Measurements from ENCODE around the gene HDAC8. TPM values are rescaled to one million over a fixed set of nuclear protein-coding genes. Genes with fewer than 3 reads are reported as not detected.

Gene HDAC8
- total and polyA plus RNA-seq, 9 of the 15 experiments (the other 6 are each of a cell fraction or from before 2014, with no cell fraction given) = 18.9 to 53.8 (median 28.7) TPM

DNA sequence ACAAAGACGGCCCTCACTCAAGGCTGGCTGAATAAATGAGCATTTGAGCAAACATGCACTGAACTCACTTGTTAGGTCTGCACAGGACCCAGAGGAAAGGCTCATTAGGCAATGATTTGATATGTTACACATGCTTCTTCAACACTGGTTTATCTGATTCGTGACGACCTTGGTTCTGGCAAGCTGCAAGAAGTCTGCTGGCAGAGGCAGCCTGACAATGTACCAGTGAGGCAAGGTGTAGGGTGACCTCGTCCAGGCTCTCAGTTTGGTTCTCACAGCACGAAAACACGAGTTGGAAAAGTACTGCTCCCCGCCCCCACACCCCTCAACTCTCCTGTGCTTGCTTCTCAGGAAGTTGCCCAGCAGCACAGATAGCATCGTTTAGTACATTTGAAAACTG, 203.8 kb downstream of the HDAC8 start:
- POLR2A ChIA-PET = interaction anchor here (0.6 kb wide), 1 partner anchor 17 kb away, joined by 3 read pairs; no protein-coding TSS in a partner anchor
- ATAC-seq (no peak), DNase-seq (ENCODE audit: extremely low read depth in 1 of 4, low spot score in 3 of 4) (no peak), FAIRE-seq (no peak)
- in situ Hi-C loops (cut with MboI) (no loop called here), intact Hi-C loops (cut with micrococcal nuclease) (loop anchor here (10.0 kb wide), 1 partner anchor 156 kb away; no protein-coding TSS in a partner anchor)
- H3K9me3 ChIP-seq (replicated peaks; ENCODE audit: control insufficient read depth, insufficient read depth, low read depth, low read length) = no peaks in the 10 kb centered on the region
- H3K27me3 ChIP-seq (ENCODE audit: control insufficient read depth in 2 of 2, insufficient read depth in 2 of 2, low read length in 2 of 2) = no peaks in the 10 kb centered on the region
- H3K9ac ChIP-seq (ENCODE audit: insufficient read depth in 1 of 2, low read depth in 2 of 2, low read length in 2 of 2) = no peak overlapping the region
- CTCF ChIA-PET (ENCODE audit: low intra/inter-chr PET ratio) = no interaction called here
- 20% methylated on average over 8 of the region's 8 CpGs for WGBS (ENCODE audit: insufficient coverage, low coverage, missing lambda C conversion rate)
- H2AFZ ChIP-seq (ENCODE audit: low read depth, low read length) = no peak overlapping the region
- H3K79me2 ChIP-seq (ENCODE audit: control insufficient read depth, insufficient read depth, low read length) = no peaks in the 10 kb centered on the region
- no peak overlapping the region for H3K4me3 ChIP-seq
- peaks cover 7 to 23% of the 10 kb centered on the region in 2 experiments; a peak in 3 of 5 replicates for H3K4me1 ChIP-seq (replicated peaks in 1 of 2; ENCODE audit: control insufficient read depth in 2 of 2, insufficient read depth in 2 of 2, low read length in 2 of 2)
- H3K36me3 ChIP-seq (ENCODE audit: control insufficient read depth, insufficient read depth, low read length) = no peaks in the 10 kb centered on the region
- no peak overlapping the region for H3K27ac ChIP-seq (ENCODE audit: extremely low read depth, low read depth, low read length)
- no TSS peak for BruUV-seq (replicated peaks)
- TF ChIP-seq MTA2 (IDR thresholded peaks at IDR 0.05; ENCODE audit: low read depth) (no peak), FOS (IDR thresholded peaks at IDR 0.05; ENCODE audit: extremely low read depth, insufficient read length) (no peak), HCFC1 (IDR thresholded peaks at IDR 0.05; ENCODE audit: low read depth, low read length) (no peak), U2AF1 (optimal IDR thresholded peaks at IDR 0.05; ENCODE audit: low read depth, low read length) (no peak), ZNF347 (CRISPR knock-in tag; IDR thresholded peaks at IDR 0.05; ENCODE audit: low read depth) (no peak), XRCC4 (IDR thresholded peaks at IDR 0.05; ENCODE audit: extremely low read depth, insufficient read depth, insufficient read length) (no peak), ZKSCAN1 (IDR thresholded peaks at IDR 0.05; ENCODE audit: low read depth, low read length) (no peak)
- TF ChIP-seq, protein P1, sequence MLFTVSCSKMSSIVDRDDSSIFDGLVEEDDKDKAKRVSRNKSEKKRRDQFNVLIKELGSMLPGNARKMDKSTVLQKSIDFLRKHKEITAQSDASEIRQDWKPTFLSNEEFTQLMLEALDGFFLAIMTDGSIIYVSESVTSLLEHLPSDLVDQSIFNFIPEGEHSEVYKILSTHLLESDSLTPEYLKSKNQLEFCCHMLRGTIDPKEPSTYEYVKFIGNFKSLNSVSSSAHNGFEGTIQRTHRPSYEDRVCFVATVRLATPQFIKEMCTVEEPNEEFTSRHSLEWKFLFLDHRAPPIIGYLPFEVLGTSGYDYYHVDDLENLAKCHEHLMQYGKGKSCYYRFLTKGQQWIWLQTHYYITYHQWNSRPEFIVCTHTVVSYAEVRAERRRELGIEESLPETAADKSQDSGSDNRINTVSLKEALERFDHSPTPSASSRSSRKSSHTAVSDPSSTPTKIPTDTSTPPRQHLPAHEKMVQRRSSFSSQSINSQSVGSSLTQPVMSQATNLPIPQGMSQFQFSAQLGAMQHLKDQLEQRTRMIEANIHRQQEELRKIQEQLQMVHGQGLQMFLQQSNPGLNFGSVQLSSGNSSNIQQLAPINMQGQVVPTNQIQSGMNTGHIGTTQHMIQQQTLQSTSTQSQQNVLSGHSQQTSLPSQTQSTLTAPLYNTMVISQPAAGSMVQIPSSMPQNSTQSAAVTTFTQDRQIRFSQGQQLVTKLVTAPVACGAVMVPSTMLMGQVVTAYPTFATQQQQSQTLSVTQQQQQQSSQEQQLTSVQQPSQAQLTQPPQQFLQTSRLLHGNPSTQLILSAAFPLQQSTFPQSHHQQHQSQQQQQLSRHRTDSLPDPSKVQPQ (CRISPR knock-in tag; IDR thresholded peaks at IDR 0.05; ENCODE audit: borderline replicate concordance) = no peak
- no peaks in the 10 kb centered on the region for H4K20me1 ChIP-seq (replicated peaks; ENCODE audit: control insufficient read depth, insufficient read depth, low read length)
- no peak overlapping the region for H3K4me2 ChIP-seq (ENCODE audit: insufficient read depth, low read length)
- no peaks in the 10 kb centered on the region for H3K9me1 ChIP-seq (ENCODE audit: control insufficient read depth, insufficient read depth, low read length)
